Skeletal muscle tissue (tissue), 4 donors: ENCODE results near the gene EFR3B. TPM values are rescaled to one million over a fixed set of nuclear protein-coding genes. Genes with fewer than 3 reads are reported as not detected.
"Not testable (repeated sequence)": the region's sequence is repeated elsewhere in the genome, so short reads cannot be mapped to it uniquely, and the experiment has no call there.

Experiments
- H3K27ac ChIP-seq: one replicate; pipeline ENCODE4 v1.7.0; 2013; ENCODE audit warnings: mild to moderate bottlenecking, low read depth, low read length, inconsistent platforms
- H3K27me3 ChIP-seq, 3 donors: one replicate each; pipeline ENCODE4 v1.7.0; 2013; ENCODE audit warnings: low read length in 3 of 3; ENCODE audit not compliant: control insufficient read depth in 3 of 3, insufficient read depth in 3 of 3
- H3K36me3 ChIP-seq, 3 donors: one replicate each; pipeline ENCODE4 v1.7.0; 2013; ENCODE audit warnings: low read length in 3 of 3; ENCODE audit not compliant: control insufficient read depth in 3 of 3, insufficient read depth in 3 of 3
- H3K4me1 ChIP-seq, 3 donors: one replicate each; pipeline ENCODE4 v1.7.0; 2013; ENCODE audit warnings: low read length in 3 of 3, mild to moderate bottlenecking in 3 of 3; ENCODE audit not compliant: control insufficient read depth in 3 of 3, insufficient read depth in 3 of 3
- H3K4me3 ChIP-seq, 3 donors: one replicate each; pipeline ENCODE4 v1.7.0; 2013; ENCODE audit warnings: low read length in 3 of 3
- H3K9ac ChIP-seq, 3 donors: one replicate each; pipeline ENCODE4 v1.7.0; 2013; ENCODE audit warnings: low read length in 3 of 3, mild to moderate bottlenecking in 3 of 3, moderate library complexity in 2 of 3, low read depth in 1 of 3
- H3K9me3 ChIP-seq, 3 donors: one replicate each; pipeline ENCODE4 v1.7.0; 2013; ENCODE audit warnings: low read length in 3 of 3; ENCODE audit not compliant: control insufficient read depth in 3 of 3
- total RNA-seq: library from RNA; depleted of rRNA; stranded (reverse); fragments of >200 nt; gene quantifications from one replicate; pipeline ENCODE4 v1.2.3, GENCODE V29; 2014
- donor health status: Osteomylitis.

The EFR3B gene
- total RNA-seq, 1 donor from 2014 or later, result 4.7 TPM

GRCh38 chr2:25115249-25115883 lies 73.5 kb downstream of the EFR3B start:
- H3K4me1 ChIP-seq, result peaks cover 0 to 5% (median 0%) of the 10 kb centered on the region in 3 donors
- H3K27me3 ChIP-seq, result no peaks in the 10 kb centered on the region
- no peaks in the 10 kb centered on the region for H3K9me3 ChIP-seq
- no peak overlapping the region for H3K27ac ChIP-seq
- no peaks in the 10 kb centered on the region for H3K36me3 ChIP-seq
- H3K9ac ChIP-seq, result no peak overlapping the region
- no peak overlapping the region for H3K4me3 ChIP-seq

- Histone ChIP-seq H3K27me3 (no peaks in the 10 kb centered on the region), H3K4me3 (no peak overlapping the region), H3K4me1 (peaks cover 0 to 5% (median 0%) of the 10 kb centered on the region in 3 donors), H3K27ac (no peak overlapping the region), H3K36me3 (no peaks in the 10 kb centered on the region), H3K9ac (no peak overlapping the region), H3K9me3 (no peaks in the 10 kb centered on the region)
These were observed 74.0 kb downstream of the EFR3B start for GRCh38 chr2:25115902-25116301.

GRCh38 chr2:25116956-25117355 lies 75.1 kb downstream of the EFR3B start:
- H3K36me3 ChIP-seq, result peaks cover 0 to 5% (median 0%) of the 10 kb centered on the region in 3 donors
- H3K27ac ChIP-seq, result no peak overlapping the region
- no peak overlapping the region for H3K9ac ChIP-seq
- H3K27me3 ChIP-seq, result no peaks in the 10 kb centered on the region
- H3K4me1 ChIP-seq, result peaks cover 0 to 5% (median 0%) of the 10 kb centered on the region in 3 donors
- no peaks in the 10 kb centered on the region for H3K9me3 ChIP-seq
- no peak overlapping the region for H3K4me3 ChIP-seq

GRCh38 chr2:25119263-25119662 lies 77.4 kb downstream of the EFR3B start:
- Histone ChIP-seq H3K27ac (no peak overlapping the region), H3K9me3 (no peaks in the 10 kb centered on the region), H3K27me3 (no peaks in the 10 kb centered on the region), H3K4me3 (no peak overlapping the region), H3K36me3 (peaks cover 0 to 12% (median 3%) of the 10 kb centered on the region in 3 donors), H3K9ac (no peak overlapping the region), H3K4me1 (peaks cover 0 to 11% (median 0%) of the 10 kb centered on the region in 3 donors)

GRCh38 chr2:25122367-25122766 lies 80.5 kb downstream of the EFR3B start:
- no peaks in the 10 kb centered on the region for H3K27me3 ChIP-seq
- peaks cover 0 to 6% (median 0%) of the 10 kb centered on the region in 3 donors for H3K4me1 ChIP-seq
- H3K36me3 ChIP-seq, result peaks cover 0 to 12% (median 3%) of the 10 kb centered on the region in 3 donors
- no peaks in the 10 kb centered on the region for H3K9me3 ChIP-seq
- no peak overlapping the region for H3K9ac ChIP-seq
- H3K27ac ChIP-seq, result no peak overlapping the region
- no peak overlapping the region for H3K4me3 ChIP-seq

GRCh38 chr2:25123682-25124081 lies 81.8 kb downstream of the EFR3B start:
- peaks cover 0 to 6% (median 0%) of the 10 kb centered on the region in 3 donors for H3K4me1 ChIP-seq
- no peaks in the 10 kb centered on the region for H3K27me3 ChIP-seq
- peaks cover 0 to 12% (median 3%) of the 10 kb centered on the region in 3 donors for H3K36me3 ChIP-seq
- no peaks in the 10 kb centered on the region for H3K9me3 ChIP-seq
- H3K27ac ChIP-seq, result no peak overlapping the region
- H3K4me3 ChIP-seq, result no peak overlapping the region
- no peak overlapping the region for H3K9ac ChIP-seq

GRCh38 chr2:25125189-25125588 lies 83.3 kb downstream of the EFR3B start:
- no peak overlapping the region for H3K4me3 ChIP-seq
- H3K27ac ChIP-seq, result no peak overlapping the region
- peaks cover 3 to 12% (median 3%) of the 10 kb centered on the region in 3 donors for H3K36me3 ChIP-seq
- no peaks in the 10 kb centered on the region for H3K9me3 ChIP-seq
- H3K9ac ChIP-seq, result no peak overlapping the region
- H3K27me3 ChIP-seq, result no peaks in the 10 kb centered on the region
- H3K4me1 ChIP-seq, result peaks cover 0 to 8% (median 2%) of the 10 kb centered on the region in 3 donors

- no peaks in the 10 kb centered on the region for H3K9me3 ChIP-seq
- peaks cover 5 to 12% (median 5%) of the 10 kb centered on the region in 3 donors for H3K36me3 ChIP-seq
- H3K9ac ChIP-seq, result no peak overlapping the region
- H3K4me3 ChIP-seq, result no peak overlapping the region
- H3K27me3 ChIP-seq, result no peaks in the 10 kb centered on the region
- peaks cover 0 to 8% (median 3%) of the 10 kb centered on the region in 3 donors for H3K4me1 ChIP-seq
- H3K27ac ChIP-seq, result no peak overlapping the region
These were observed 84.1 kb downstream of the EFR3B start for GRCh38 chr2:25125976-25126375.

- not testable (repeated sequence) for H3K27ac ChIP-seq, H3K27me3 ChIP-seq, H3K4me3 ChIP-seq, H3K9ac ChIP-seq, H3K9me3 ChIP-seq, H3K4me1 ChIP-seq, H3K36me3 ChIP-seq
These were observed 85.2 kb downstream of the EFR3B start for GRCh38 chr2:25127071-25127470.

- no peak overlapping the region for H3K27ac ChIP-seq
- H3K9ac ChIP-seq, result no peak overlapping the region
- H3K4me1 ChIP-seq, result peaks cover 0 to 8% (median 7%) of the 10 kb centered on the region in 3 donors
- no peak overlapping the region for H3K4me3 ChIP-seq
- H3K36me3 ChIP-seq, result peaks cover 3 to 5% (median 5%) of the 10 kb centered on the region in 3 donors
- no peaks in the 10 kb centered on the region for H3K9me3 ChIP-seq
- peaks cover 0 to 3% (median 0%) of the 10 kb centered on the region in 3 donors for H3K27me3 ChIP-seq
These were observed 85.8 kb downstream of the EFR3B start for GRCh38 chr2:25127646-25128045.
